ENCODE measurements around the gene GFPT1.

DNA sequence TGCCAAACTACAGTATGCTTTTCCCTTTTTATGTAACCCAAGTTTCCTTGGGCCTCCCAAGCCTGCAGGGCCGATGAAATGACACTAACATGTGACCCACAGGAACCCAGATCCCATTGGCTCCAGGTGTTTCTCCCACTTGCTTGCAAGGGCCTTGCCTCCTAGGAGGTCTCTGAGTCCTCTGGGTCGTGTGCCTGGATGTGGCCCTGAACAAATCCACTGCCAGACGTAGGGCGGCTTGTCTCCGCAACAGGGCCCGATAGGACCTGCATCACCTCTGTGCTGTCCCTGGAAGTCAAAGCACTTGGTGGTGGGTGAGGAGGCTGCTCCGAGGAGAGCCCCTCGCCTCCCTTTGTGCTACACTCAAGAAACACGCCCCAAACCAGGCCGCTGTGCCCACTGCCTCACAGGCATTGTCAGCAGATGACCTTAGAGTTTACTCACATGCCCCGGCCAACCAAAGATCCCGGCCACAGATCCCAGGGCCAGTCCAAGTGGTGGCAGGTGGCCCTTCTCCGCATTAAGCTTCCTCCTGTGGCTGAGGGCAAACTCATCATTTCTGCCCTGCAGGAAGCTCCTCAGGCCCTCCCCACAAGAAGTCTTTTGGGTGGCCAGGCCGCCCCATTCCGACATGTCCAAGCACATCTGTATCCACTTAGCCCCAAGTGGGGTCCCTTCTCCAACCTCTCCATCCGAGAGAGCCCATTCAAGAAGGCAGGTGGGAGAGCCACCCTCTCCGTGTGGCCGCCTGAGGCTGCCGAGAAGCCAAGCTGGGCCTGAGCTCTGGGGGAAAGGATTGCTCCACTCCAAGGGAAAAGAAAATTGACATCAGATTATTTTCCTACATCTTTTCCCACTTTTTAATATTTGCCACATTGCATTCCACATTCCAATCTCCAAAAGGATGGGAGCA is 76.7 kb downstream of the GFPT1 start:
- TF ChIP-seq POLR2A (IDR thresholded peaks at IDR 0.05): no peak
- TF ChIP-seq EP300 (IDR thresholded peaks at IDR 0.05): no peak
- no peak for TF ChIP-seq POLR2AphosphoS5 (IDR thresholded peaks at IDR 0.05)

Data from stomach (tissue), 4 donors.